ENCODE data around the gene NSL1.
A peak's percentile ranks its signal among the peaks of the same experiment; 100 is the strongest.
"Not testable (repeated sequence)": the region's sequence is repeated elsewhere in the genome, so short reads cannot be mapped to it uniquely, and the experiment has no call there.

NSL1 gene

GRCh38 chr1:212791676-212792395 lies at the start of gene NSL1, which contains the start of gene TATDN3:
NSL1 (minus strand) TSS chr1:212791777; CDS start chr1:212791763, 14 bp downstream.
TATDN3 (plus strand) TSS chr1:212791894; CDS start chr1:212791922, 28 bp downstream.
- Mint-ChIP-seq H3K27me3 (no peaks in the 10 kb centered on the region), H3K36me3 (ENCODE audit: low read depth) (peaks cover 22% of the 10 kb centered on the region), H3K4me1 (ENCODE audit: low read depth) (peaks cover 44% of the 10 kb centered on the region), H3K27ac (peak within 1 kb of the TSS; percentile 95), H3K4me3 (peak within 1 kb of the TSS; percentile 94), H3K9me3 (no peaks in the 10 kb centered on the region)

GRCh38 chr1:212838145-212838544 lies 46.6 kb upstream of the NSL1 start:
- H3K27ac Mint-ChIP-seq: no peak overlapping the region
- H3K36me3 Mint-ChIP-seq (ENCODE audit: low read depth): no peaks in the 10 kb centered on the region
- H3K9me3 Mint-ChIP-seq: no peaks in the 10 kb centered on the region
- H3K27me3 Mint-ChIP-seq: no peaks in the 10 kb centered on the region
- no peaks in the 10 kb centered on the region for H3K4me1 Mint-ChIP-seq (ENCODE audit: low read depth)
- no peak overlapping the region for H3K4me3 Mint-ChIP-seq

GRCh38 chr1:212833211-212834207 lies 41.9 kb upstream of the NSL1 start:
- not testable (repeated sequence) for H3K27ac Mint-ChIP-seq; H3K9me3 Mint-ChIP-seq; H3K4me1 Mint-ChIP-seq (ENCODE audit: low read depth); H3K27me3 Mint-ChIP-seq; H3K36me3 Mint-ChIP-seq (ENCODE audit: low read depth); H3K4me3 Mint-ChIP-seq

GRCh38 chr1:212828395-212828794 lies 36.8 kb upstream of the NSL1 start:
- no peak overlapping the region for H3K27ac Mint-ChIP-seq
- H3K36me3 Mint-ChIP-seq (ENCODE audit: low read depth): peaks cover 12% of the 10 kb centered on the region
- peaks cover 3% of the 10 kb centered on the region for H3K4me1 Mint-ChIP-seq (ENCODE audit: low read depth)
- H3K27me3 Mint-ChIP-seq: no peaks in the 10 kb centered on the region
- peaks cover 15% of the 10 kb centered on the region for H3K9me3 Mint-ChIP-seq
- no peak overlapping the region for H3K4me3 Mint-ChIP-seq

GRCh38 chr1:212827831-212828278 lies 36.3 kb upstream of the NSL1 start:
- peaks cover 3% of the 10 kb centered on the region for H3K4me1 Mint-ChIP-seq (ENCODE audit: low read depth)
- no peaks in the 10 kb centered on the region for H3K27me3 Mint-ChIP-seq
- H3K27ac Mint-ChIP-seq: no peak overlapping the region
- H3K36me3 Mint-ChIP-seq (ENCODE audit: low read depth): peaks cover 12% of the 10 kb centered on the region
- H3K9me3 Mint-ChIP-seq: peaks cover 15% of the 10 kb centered on the region
- H3K4me3 Mint-ChIP-seq: no peak overlapping the region

- Mint-ChIP-seq H3K36me3 (ENCODE audit: low read depth) (peaks cover 12% of the 10 kb centered on the region), H3K27ac (no peak overlapping the region), H3K4me3 (no peak overlapping the region), H3K27me3 (no peaks in the 10 kb centered on the region), H3K9me3 (peaks cover 15% of the 10 kb centered on the region), H3K4me1 (ENCODE audit: low read depth) (peaks cover 3% of the 10 kb centered on the region)
Observed at GRCh38 chr1:212827171-212827776, 35.7 kb upstream of the NSL1 start.

GRCh38 chr1:212825798-212826452 lies 34.3 kb upstream of the NSL1 start:
- H3K4me3 Mint-ChIP-seq: no peak overlapping the region
- H3K9me3 Mint-ChIP-seq: peaks cover 15% of the 10 kb centered on the region
- H3K36me3 Mint-ChIP-seq (ENCODE audit: low read depth): peaks cover 12% of the 10 kb centered on the region
- H3K4me1 Mint-ChIP-seq (ENCODE audit: low read depth): no peaks in the 10 kb centered on the region
- no peak overlapping the region for H3K27ac Mint-ChIP-seq
- H3K27me3 Mint-ChIP-seq: no peaks in the 10 kb centered on the region

- H3K4me3 Mint-ChIP-seq: no peak overlapping the region
- peaks cover 12% of the 10 kb centered on the region for H3K36me3 Mint-ChIP-seq (ENCODE audit: low read depth)
- H3K9me3 Mint-ChIP-seq: peaks cover 15% of the 10 kb centered on the region
- H3K27me3 Mint-ChIP-seq: no peaks in the 10 kb centered on the region
- no peak overlapping the region for H3K27ac Mint-ChIP-seq
- H3K4me1 Mint-ChIP-seq (ENCODE audit: low read depth): peaks cover 5% of the 10 kb centered on the region
Observed at GRCh38 chr1:212824201-212824600, 32.6 kb upstream of the NSL1 start.

- Mint-ChIP-seq H3K27me3 (no peaks in the 10 kb centered on the region), H3K4me3 (no peak overlapping the region), H3K4me1 (ENCODE audit: low read depth) (peaks cover 5% of the 10 kb centered on the region), H3K9me3 (peaks cover 15% of the 10 kb centered on the region), H3K27ac (no peak overlapping the region), H3K36me3 (ENCODE audit: low read depth) (peaks cover 12% of the 10 kb centered on the region)
Observed at GRCh38 chr1:212822956-212823355, 31.4 kb upstream of the NSL1 start.

GRCh38 chr1:212820969-212821368 lies 29.4 kb upstream of the NSL1 start:
- peaks cover 5% of the 10 kb centered on the region for H3K4me1 Mint-ChIP-seq (ENCODE audit: low read depth)
- H3K4me3 Mint-ChIP-seq: no peak overlapping the region
- H3K27ac Mint-ChIP-seq: no peak overlapping the region
- H3K36me3 Mint-ChIP-seq (ENCODE audit: low read depth): peaks cover 10% of the 10 kb centered on the region
- no peaks in the 10 kb centered on the region for H3K27me3 Mint-ChIP-seq
- peaks cover 11% of the 10 kb centered on the region for H3K9me3 Mint-ChIP-seq

- H3K4me3 Mint-ChIP-seq: peak overlapping the region; percentile 18
- H3K27me3 Mint-ChIP-seq: no peaks in the 10 kb centered on the region
- H3K27ac Mint-ChIP-seq: no peak overlapping the region
- H3K9me3 Mint-ChIP-seq: peaks cover 3% of the 10 kb centered on the region
- peaks cover 5% of the 10 kb centered on the region for H3K4me1 Mint-ChIP-seq (ENCODE audit: low read depth)
- peaks cover 4% of the 10 kb centered on the region for H3K36me3 Mint-ChIP-seq (ENCODE audit: low read depth)
Observed at GRCh38 chr1:212819726-212820125, 28.1 kb upstream of the NSL1 start.

- Mint-ChIP-seq H3K36me3 (ENCODE audit: low read depth) (peaks cover 4% of the 10 kb centered on the region), H3K27ac (no peak overlapping the region), H3K27me3 (no peaks in the 10 kb centered on the region), H3K4me1 (ENCODE audit: low read depth) (peaks cover 5% of the 10 kb centered on the region), H3K4me3 (no peak overlapping the region), H3K9me3 (no peaks in the 10 kb centered on the region)
Observed at GRCh38 chr1:212816567-212817278, 25.1 kb upstream of the NSL1 start.

- Mint-ChIP-seq H3K27ac (no peak overlapping the region), H3K4me1 (ENCODE audit: low read depth) (peaks cover 3% of the 10 kb centered on the region), H3K36me3 (ENCODE audit: low read depth) (peaks cover 4% of the 10 kb centered on the region), H3K27me3 (no peaks in the 10 kb centered on the region), H3K9me3 (no peaks in the 10 kb centered on the region), H3K4me3 (no peak overlapping the region)
Observed at GRCh38 chr1:212814537-212815334, 23.2 kb upstream of the NSL1 start.
